Loucy (cell line): ENCODE measurements around the gene SHOC2.

Source experiments
- H2AFZ ChIP-seq: fragments of 200-600 bp; sonication (generic); 2 replicates; pipeline ENCODE4 v1.6.0; 2016; ENCODE audit warnings: antibody characterized with exemption, mild to moderate bottlenecking, low read length, moderate library complexity
- H3F3A ChIP-seq: fragments of 200-600 bp; 2 replicates; pipeline ENCODE4 v1.6.0; 2016; ENCODE audit warnings: antibody characterized with exemption, low read depth, mild to moderate bottlenecking
- H3K27me3 ChIP-seq: fragments of 200-600 bp; sonication (generic); 2 replicates; pipeline ENCODE4 v1.6.1; 2014; ENCODE audit warnings: low read length, mild to moderate bottlenecking; ENCODE audit not compliant: insufficient read depth, poor library complexity, severe bottlenecking
- H3K36me3 ChIP-seq: fragments of 200-600 bp; sonication (generic); 2 replicates; pipeline ENCODE4 v1.6.1; 2016; ENCODE audit warnings: low read length; ENCODE audit not compliant: insufficient read depth
- H3K4me1 ChIP-seq: fragments of 200-600 bp; sonication (generic); 2 replicates; pipeline ENCODE4 v1.5.1; 2014; ENCODE audit warnings: low read length, mild to moderate bottlenecking; ENCODE audit not compliant: insufficient read depth, poor library complexity, severe bottlenecking
- H3K4me2 ChIP-seq: fragments of 200-600 bp; sonication (generic); 2 replicates; pipeline ENCODE4 v1.6.0; 2014; ENCODE audit warnings: antibody characterized with exemption, low read length, low read depth, mild to moderate bottlenecking; ENCODE audit not compliant: poor library complexity, severe bottlenecking
- H3K4me3 ChIP-seq: fragments of 200-600 bp; sonication (generic); 2 replicates; pipeline ENCODE4 v1.5.1; 2014; ENCODE audit warnings: low read length, mild to moderate bottlenecking, mixed read lengths; ENCODE audit not compliant: poor library complexity, severe bottlenecking
- H3K79me2 ChIP-seq: fragments of 200-600 bp; sonication (generic); 2 replicates; pipeline ENCODE4 v1.6.1; 2014; ENCODE audit warnings: low read length; ENCODE audit not compliant: insufficient read depth
- H3K9ac ChIP-seq: fragments of 200-600 bp; sonication (generic); 2 replicates; pipeline ENCODE4 v1.6.0; 2014; ENCODE audit warnings: mild to moderate bottlenecking, low read depth, low read length, moderate library complexity; ENCODE audit not compliant: poor library complexity, severe bottlenecking
- H3K9me2 ChIP-seq: fragments of 200-600 bp; sonication (generic); replicated peaks from 2 replicates; pipeline ENCODE4 v1.6.1; 2016; ENCODE audit warnings: low read depth, low read length, mixed read lengths
- H3K9me3 ChIP-seq: fragments of 200-600 bp; sonication (generic); 2 replicates; pipeline ENCODE4 v1.6.1; 2014; ENCODE audit warnings: mild to moderate bottlenecking, antibody characterized with exemption, low read length, low read depth; ENCODE audit not compliant: insufficient read depth
- H4K20me1 ChIP-seq: fragments of 200-600 bp; sonication (generic); 2 replicates; pipeline ENCODE4 v1.6.0; 2014; ENCODE audit warnings: antibody characterized with exemption, low read length, mild to moderate bottlenecking; ENCODE audit not compliant: insufficient read depth, poor library complexity, severe bottlenecking
- CTCF ChIP-seq: fragments of 200-600 bp; sonication (generic); conservative IDR thresholded peaks from 2 replicates; pipeline ENCODE4 v1.5.1; 2014; ENCODE audit warnings: mild to moderate bottlenecking, antibody characterized with exemption, low read length
- EZH2phosphoT487 ChIP-seq: fragments of 200-600 bp; IDR thresholded peaks from 2 replicates; pipeline ENCODE4 v1.6.1; 2018; ENCODE audit warnings: antibody characterized with exemption, mild to moderate bottlenecking, moderate library complexity, borderline replicate concordance

Gene SHOC2

GRCh38 chr10:110900983-110901382 is 18.4 kb upstream of the SHOC2 start:
- Histone ChIP-seq H3K4me1 (no peaks in the 10 kb centered on the region), H3K9me2 (no peaks in the 10 kb centered on the region), H3K36me3 (peaks cover 57% of the 10 kb centered on the region), H3K79me2 (peaks cover 2% of the 10 kb centered on the region; the same call in 1 of the 2 replicates), H2AFZ (no peak overlapping the region), H4K20me1 (peaks cover 4% of the 10 kb centered on the region), H3K9ac (no peak overlapping the region), H3K4me2 (no peak overlapping the region), H3K27me3 (no peaks in the 10 kb centered on the region), H3F3A (no peaks in the 10 kb centered on the region), H3K4me3 (no peak overlapping the region), H3K9me3 (no peaks in the 10 kb centered on the region)
- TF ChIP-seq EZH2phosphoT487 (no peak), CTCF (no peak)

GRCh38 chr10:110901954-110902819 is 17.2 kb upstream of the SHOC2 start:
- Histone ChIP-seq H3K27me3 (no peaks in the 10 kb centered on the region), H3K36me3 (peaks cover 46% of the 10 kb centered on the region), H3K4me2 (no peak overlapping the region), H3K9me2 (no peaks in the 10 kb centered on the region), H3K4me1 (no peaks in the 10 kb centered on the region), H4K20me1 (no peaks in the 10 kb centered on the region), H3K4me3 (no peak overlapping the region), H3K79me2 (no peaks in the 10 kb centered on the region), H3K9me3 (no peaks in the 10 kb centered on the region), H3K9ac (no peak overlapping the region), H3F3A (no peaks in the 10 kb centered on the region), H2AFZ (no peak overlapping the region)
- no peak for TF ChIP-seq CTCF
- no peak for TF ChIP-seq EZH2phosphoT487

- no peak overlapping the region for H3K9ac ChIP-seq
- H4K20me1 ChIP-seq = no peaks in the 10 kb centered on the region
- no peaks in the 10 kb centered on the region for H3K79me2 ChIP-seq
- H3K9me2 ChIP-seq = no peaks in the 10 kb centered on the region
- no peak overlapping the region for H2AFZ ChIP-seq
- H3K27me3 ChIP-seq = no peaks in the 10 kb centered on the region
- peaks cover 34% of the 10 kb centered on the region for H3K36me3 ChIP-seq
- no peaks in the 10 kb centered on the region for H3K9me3 ChIP-seq
- no peaks in the 10 kb centered on the region for H3F3A ChIP-seq
- no peak overlapping the region for H3K4me3 ChIP-seq
- H3K4me1 ChIP-seq = no peaks in the 10 kb centered on the region
- H3K4me2 ChIP-seq = no peak overlapping the region
- TF ChIP-seq CTCF (no peak), EZH2phosphoT487 (no peak)
Measured at GRCh38 chr10:110903280-110904278, 15.8 kb upstream of the SHOC2 start.
